B cell (primary cell): Measurements from ENCODE around the gene MIDN. TPM values are rescaled to one million over a fixed set of nuclear protein-coding genes. Genes with fewer than 3 reads are reported as not detected.

ENCODE experiments used
- ATAC-seq: fragments of 200-7000 bp; cut with Tn5 transposase; one replicate; pipeline ENCODE4 v1.10.0; 2021; ENCODE audit warnings: low read depth, mild to moderate bottlenecking, moderate number of reproducible peaks, moderate library complexity
- CTCF ChIA-PET: fragments of 350-600 bp; sonication (Branson Sonifier 250); formaldehyde crosslinking; loops from one replicate; lab custom pipeline; 2021; ENCODE audit warnings: antibody characterized with exemption, inconsistent platforms; lab: Charles Lee
- POLR2A ChIA-PET: fragments of 350-600 bp; sonication (Branson Sonifier 250); formaldehyde crosslinking; loops from one replicate; lab custom pipeline; 2021; ENCODE audit warnings: antibody characterized with exemption; lab: Charles Lee
- DNase-seq: peaks from one replicate; pipeline ENCODE4 v3.0.0; 2013
- H2AFZ ChIP-seq: 2 replicates; pipeline ENCODE4 v1.6.1; 2012; ENCODE audit warnings: mild to moderate bottlenecking, low read depth, low read length; ENCODE audit not compliant: insufficient read depth, poor library complexity, severe bottlenecking
- H3K27ac ChIP-seq, 2 donors: 1 replicate in 1 of 2; 2 replicates in 1 of 2; pipeline ENCODE4 v1.5.1; 2012 to 2013; ENCODE audit warnings: low read length in 2 of 2, mild to moderate bottlenecking in 2 of 2, moderate library complexity in 1 of 2
- H3K27me3 ChIP-seq, 4 experiments: fragments of 200-600 bp in 1 of 4; sonication (generic) in 1 of 4; replicated peaks in 1 of 4; 1 replicate in 2 of 4; 2 replicates in 2 of 4; pipeline versions ENCODE4 v1.6.1 to v1.7.0; 2013 to 2016; ENCODE audit warnings: low read length in 3 of 4, mild to moderate bottlenecking in 2 of 4, mixed read lengths in 1 of 4, moderate library complexity in 1 of 4; ENCODE audit not compliant: insufficient read depth in 4 of 4, control insufficient read depth in 3 of 4; ENCODE audit errors: control extremely low read depth in 1 of 4
- H3K36me3 ChIP-seq, 2 experiments: replicated peaks in 1 of 2; 1 replicate in 1 of 2; 2 replicates in 1 of 2; pipeline versions ENCODE4 v1.6.1 to v1.7.1; 2013; ENCODE audit warnings: low read length in 1 of 2; ENCODE audit not compliant: insufficient read depth in 2 of 2, control insufficient read depth in 1 of 2; ENCODE audit errors: control extremely low read depth in 1 of 2, extremely low read depth in 1 of 2
- H3K4me1 ChIP-seq, 2 donors: fragments of 200-600 bp in 1 of 2; sonication (generic) in 1 of 2; 1 replicate in 1 of 2; 2 replicates in 1 of 2; pipeline versions ENCODE4 v1.5.1 to v1.6.1; 2013 to 2017; ENCODE audit warnings: low read length in 2 of 2; ENCODE audit not compliant: control insufficient read depth in 2 of 2, insufficient read depth in 2 of 2
- H3K4me2 ChIP-seq: replicated peaks from 2 replicates; pipeline ENCODE3; 2012; ENCODE audit warnings: mild to moderate bottlenecking, low read depth, low read length; ENCODE audit not compliant: poor library complexity, severe bottlenecking
- H3K4me3 ChIP-seq, 5 experiments: fragments of 200-600 bp in 1 of 5; sonication (generic) in 1 of 5; 1 replicate in 3 of 5; 2 replicates in 2 of 5; pipeline versions ENCODE4 v1.5.1 to v1.7.0; 2011 to 2016; ENCODE audit warnings: low read length in 4 of 5, mild to moderate bottlenecking in 4 of 5, low read depth in 2 of 5, control low read depth in 1 of 5, moderate library complexity in 1 of 5; ENCODE audit not compliant: insufficient read depth in 1 of 5; ENCODE audit errors: control extremely low read depth in 1 of 5, extremely low read depth in 1 of 5
- H3K79me2 ChIP-seq: fragments of 200-600 bp; sonication (generic); one replicate; pipeline ENCODE4 v1.6.0; 2016; ENCODE audit warnings: low read length; ENCODE audit not compliant: control insufficient read depth, insufficient read depth
- H3K9ac ChIP-seq: fragments of 200-600 bp; sonication (generic); 2 replicates; pipeline ENCODE4 v1.6.1; 2017; ENCODE audit warnings: mild to moderate bottlenecking, low read length, moderate library complexity
- H3K9me3 ChIP-seq, 3 donors: one replicate each; pipeline versions ENCODE4 v1.6.1 to v1.7.1; 2013; ENCODE audit warnings: low read length in 2 of 3; ENCODE audit not compliant: control insufficient read depth in 2 of 3, insufficient read depth in 1 of 3; ENCODE audit errors: control extremely low read depth in 1 of 3
- H4K20me1 ChIP-seq: 2 replicates; pipeline ENCODE4 v1.6.0; 2012; ENCODE audit warnings: mild to moderate bottlenecking, low read length; ENCODE audit not compliant: insufficient read depth, control insufficient read depth, poor library complexity, severe bottlenecking
- H3K27ac Mint-ChIP-seq: one replicate; pipeline ENCODE4 v1.8.0; 2021; ENCODE audit warnings: mixed read lengths
- H3K27me3 Mint-ChIP-seq: one replicate; pipeline ENCODE4 v1.8.0; 2021; ENCODE audit warnings: mixed read lengths
- H3K4me1 Mint-ChIP-seq: one replicate; pipeline ENCODE4 v1.8.0; 2021; ENCODE audit warnings: mixed read lengths
- H3K4me3 Mint-ChIP-seq: one replicate; pipeline ENCODE4 v1.8.0; 2021; ENCODE audit warnings: mixed read lengths
- H3K9me3 Mint-ChIP-seq: one replicate; pipeline ENCODE4 v1.8.0; 2022; ENCODE audit warnings: mixed read lengths; ENCODE audit not compliant: insufficient read depth
- CTCF ChIP-seq: fragments of 200-600 bp; IDR thresholded peaks from one replicate; pipeline ENCODE4 v1.8.0; 2022; ENCODE audit warnings: antibody characterized with exemption, mild to moderate bottlenecking
- EZH2 ChIP-seq: IDR thresholded peaks from 2 replicates; pipeline ENCODE4 v1.6.1; 2012; ENCODE audit warnings: borderline replicate concordance, low read depth, mild to moderate bottlenecking, moderate library complexity, low read length; ENCODE audit not compliant: insufficient read depth, poor library complexity, severe bottlenecking
- WGBS: methylation state at CpG from one replicate; pipeline ENCODE4 v1.1.5; 2013; ENCODE audit warnings: missing lambda C conversion rate; ENCODE audit not compliant: insufficient coverage; 5-methylcytosine and 5-hydroxymethylcytosine counted together
- intact Hi-C: fragments of 100-400 bp; cut with micrococcal nuclease; formaldehyde crosslinking; loops from one replicate; pipeline ENCODE4 v1.10.0; 2022
- polyA plus RNA-seq: library from polyadenylated mRNA; depleted of rRNA; stranded (reverse); fragments of >200 nt; gene quantifications from 2 replicates; pipeline ENCODE4 v1.2.3, GENCODE V29; 2012
- total RNA-seq, 2 donors: library from RNA; stranded (reverse); fragments of 120-200 nt in 1 of 2; gene quantifications; 1 replicate in 1 of 2; 2 replicates in 1 of 2; pipeline versions ENCODE4 v1.2.3 to v1.2.4, GENCODE V29; 2013 to 2022

Gene MIDN
- total and polyA plus RNA-seq, 2 donors (not counting 1 experiment from before 2014, with no cell fraction given), result 98.5 to 156 TPM

DNA sequence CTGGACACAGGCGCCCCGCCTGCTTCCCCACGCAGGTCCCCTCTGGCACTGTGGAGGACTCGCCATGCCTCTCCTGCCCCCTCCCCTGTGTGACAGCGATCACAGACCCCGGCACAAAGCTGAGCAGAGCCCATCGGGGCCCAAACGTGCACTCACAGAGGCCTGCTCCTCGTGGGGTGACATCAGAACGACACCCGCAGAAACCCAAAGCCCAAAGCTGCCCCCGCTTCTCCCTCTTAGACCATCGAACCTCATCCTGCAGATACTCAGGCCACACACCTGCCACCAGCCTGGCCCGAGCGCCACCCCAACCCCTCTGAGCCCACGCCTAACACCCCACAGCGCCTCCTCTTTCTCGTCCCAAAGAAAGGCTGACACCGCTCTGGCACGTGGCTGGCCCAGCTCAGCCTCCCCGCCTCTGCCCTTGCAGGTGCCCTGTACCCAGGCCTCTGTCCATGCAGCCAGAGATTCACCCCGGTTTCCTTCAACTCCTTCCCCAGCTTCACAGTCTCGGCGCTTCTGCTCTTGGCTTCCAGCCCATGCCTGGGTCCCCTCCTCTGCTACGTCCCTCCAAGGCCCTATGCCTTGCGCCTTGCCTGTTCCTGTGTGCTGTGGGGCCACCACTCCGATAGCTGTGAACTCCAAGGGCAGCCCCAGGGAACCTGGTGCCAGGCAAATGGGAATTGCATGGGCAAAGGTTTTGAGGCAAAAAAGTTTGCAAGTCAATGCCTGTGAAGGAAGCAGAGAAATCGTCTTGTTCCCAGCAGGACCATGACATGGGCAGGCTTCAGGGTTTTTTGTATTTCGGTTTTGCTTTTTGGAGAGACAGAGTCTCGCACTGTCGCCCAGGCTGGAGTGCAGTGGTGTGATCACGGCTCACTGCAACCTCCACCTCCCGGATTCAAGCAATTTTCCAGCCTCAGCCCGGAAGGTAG lies 9.7 kb upstream of the MIDN start:
- ATAC-seq (no peak), DNase-seq (peak; percentile 57)
- peak overlapping the region; percentile 89 for H3K4me2 ChIP-seq
- ChIA-PET CTCF (interaction anchor here (1.0 to 1.8 kb wide), 6 partner anchors 18 to 375 kb away, joined by 3 to 8 read pairs (median 4); partner anchors contain the start of gene CIRBP), POLR2A (interaction anchor here (0.6 to 1.4 kb wide), 4 partner anchors 28 to 157 kb away, joined by 3 to 11 read pairs (median 4); partner anchors contain the start of gene CIRBP)
- intact Hi-C loops, result no loop called here
- peaks cover 30 to 46% of the 10 kb centered on the region in 2 donors for H3K4me1 ChIP-seq
- peak overlapping the region in 3 of 5 experiments; percentile 41 to 42 (median 42) for H3K4me3 ChIP-seq
- no peak overlapping the region for H3K27ac ChIP-seq
- H3K79me2 ChIP-seq, result peaks cover 17% of the 10 kb centered on the region
- H3K9ac ChIP-seq, result peak overlapping the region; percentile 42
- H3K27me3 Mint-ChIP-seq, result peaks cover 8% of the 10 kb centered on the region
- peaks cover 33% of the 10 kb centered on the region for H3K4me1 Mint-ChIP-seq
- no peaks in the 10 kb centered on the region for H3K9me3 Mint-ChIP-seq
- H3K9me3 ChIP-seq, result no peaks in the 10 kb centered on the region
- H4K20me1 ChIP-seq, result peaks cover 9% of the 10 kb centered on the region
- TF ChIP-seq CTCF (no peak), EZH2 (no peak)
- WGBS, result 55% methylated on average over 30 of the region's 34 CpGs
- peaks cover 0 to 21% (median 7%) of the 10 kb centered on the region in 4 experiments for H3K27me3 ChIP-seq
- peak overlapping the region; percentile 87 for H3K4me3 Mint-ChIP-seq
- no peaks in the 10 kb centered on the region for H3K36me3 ChIP-seq
- no peak overlapping the region for H2AFZ ChIP-seq
- H3K27ac Mint-ChIP-seq, result peak overlapping the region; percentile 50
